HAP-1 (cell line): Measurements from ENCODE around the gene CTNNA1.
"Not testable (repeated sequence)": the region's sequence is repeated elsewhere in the genome, so short reads cannot be mapped to it uniquely, and the experiment has no call there.

ENCODE experiments used
- DNase-seq, 2 experiments: peaks; one replicate each; pipeline ENCODE4 v3.0.0-alpha.2; 2016 to 2020; ENCODE audit warnings: low spot score in 2 of 2
- H3K27me3 ChIP-seq: fragments of 250-450 bp; sonication (Bioruptor Pico); 2 replicates; pipeline ENCODE4 v1.5.1; 2020; ENCODE audit warnings: low read depth, mild to moderate bottlenecking, moderate library complexity
- H3K36me3 ChIP-seq: fragments of 250-450 bp; sonication (Bioruptor Pico); replicated peaks from 2 replicates; pipeline ENCODE4 v1.5.1; 2020; ENCODE audit warnings: mild to moderate bottlenecking
- H3K4me1 ChIP-seq: fragments of 250-450 bp; sonication (Bioruptor Pico); 2 replicates; pipeline ENCODE4 v1.5.1; 2020; ENCODE audit warnings: mild to moderate bottlenecking
- H3K4me3 ChIP-seq: fragments of 250-450 bp; sonication (Bioruptor Pico); 2 replicates; pipeline ENCODE4 v1.5.1; 2020; ENCODE audit warnings: mild to moderate bottlenecking, moderate library complexity
- H3K9me3 ChIP-seq: fragments of 250-450 bp; sonication (Bioruptor Pico); 2 replicates; pipeline ENCODE4 v1.5.1; 2020; ENCODE audit warnings: mild to moderate bottlenecking, moderate library complexity
- in situ Hi-C: fragments of 300-500 bp; cut with MboI; formaldehyde crosslinking; loops from 3 replicates; pipeline ENCODE4 v1.14.3; 2020; ENCODE audit warnings: low sequenced_read_pairs, inconsistent platforms, mixed read lengths

The CTNNA1 gene

DNA sequence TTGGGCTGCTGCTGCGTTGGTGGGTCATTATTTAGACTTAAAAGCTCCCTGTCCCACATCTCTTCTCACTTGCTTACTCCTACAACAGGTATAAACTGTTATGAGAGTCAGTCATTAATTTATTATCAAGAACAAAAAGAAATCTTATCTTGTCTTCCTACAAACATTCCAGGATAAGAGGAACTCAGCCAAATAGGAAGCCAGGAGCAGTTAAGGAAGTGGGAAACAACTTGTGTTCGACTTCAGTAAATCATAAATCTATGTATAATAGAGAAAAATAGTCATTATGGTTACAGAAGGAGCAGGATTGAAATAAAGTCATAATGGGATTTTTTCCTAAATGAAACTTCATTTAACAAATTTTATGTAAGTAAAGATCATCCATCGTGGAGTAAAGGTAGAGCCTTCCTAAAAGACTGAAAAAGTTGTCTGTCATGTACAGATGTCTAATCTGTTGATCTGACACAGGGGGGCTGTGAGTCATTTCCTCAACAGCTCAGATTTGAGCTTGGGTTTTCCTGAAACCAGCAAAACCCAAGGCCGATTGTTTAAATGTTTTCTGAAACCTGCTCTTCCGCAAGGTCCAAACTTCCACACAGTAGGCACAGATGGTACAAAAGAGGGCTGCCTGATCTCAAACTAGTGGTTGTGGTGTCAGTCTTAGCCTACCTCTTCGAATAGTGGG, 147.2 kb downstream of the CTNNA1 start:
- DNase-seq, result no peak
- peaks cover 22% of the 10 kb centered on the region for H3K36me3 ChIP-seq
- H3K27me3 ChIP-seq, result no peaks in the 10 kb centered on the region
- H3K4me1 ChIP-seq, result no peaks in the 10 kb centered on the region
- no peak overlapping the region for H3K4me3 ChIP-seq
- in situ Hi-C loops, result no loop called here
- H3K9me3 ChIP-seq, result no peaks in the 10 kb centered on the region

DNA sequence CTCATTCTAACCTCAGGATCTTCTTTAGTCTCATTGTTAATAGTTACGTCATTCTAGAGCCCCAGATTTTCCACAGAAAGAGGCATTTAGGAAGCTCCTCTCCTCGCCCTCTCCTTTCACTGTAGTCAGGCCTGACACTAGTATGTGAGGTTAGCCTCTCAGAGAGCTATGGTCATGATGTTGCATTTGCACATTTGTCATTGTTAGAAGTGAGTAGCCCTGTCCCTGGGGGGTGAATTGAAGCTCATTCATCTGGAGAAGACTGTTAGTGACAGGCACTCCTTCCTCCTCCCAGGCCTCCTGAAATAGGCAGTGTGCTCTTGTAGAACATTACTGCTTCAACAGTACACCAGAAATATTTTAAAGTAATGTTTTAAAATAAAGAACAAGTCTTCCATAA, 148.5 kb downstream of the CTNNA1 start:
- no peaks in the 10 kb centered on the region for H3K9me3 ChIP-seq
- DNase-seq, result no peak
- peaks cover 30% of the 10 kb centered on the region for H3K36me3 ChIP-seq

DNA sequence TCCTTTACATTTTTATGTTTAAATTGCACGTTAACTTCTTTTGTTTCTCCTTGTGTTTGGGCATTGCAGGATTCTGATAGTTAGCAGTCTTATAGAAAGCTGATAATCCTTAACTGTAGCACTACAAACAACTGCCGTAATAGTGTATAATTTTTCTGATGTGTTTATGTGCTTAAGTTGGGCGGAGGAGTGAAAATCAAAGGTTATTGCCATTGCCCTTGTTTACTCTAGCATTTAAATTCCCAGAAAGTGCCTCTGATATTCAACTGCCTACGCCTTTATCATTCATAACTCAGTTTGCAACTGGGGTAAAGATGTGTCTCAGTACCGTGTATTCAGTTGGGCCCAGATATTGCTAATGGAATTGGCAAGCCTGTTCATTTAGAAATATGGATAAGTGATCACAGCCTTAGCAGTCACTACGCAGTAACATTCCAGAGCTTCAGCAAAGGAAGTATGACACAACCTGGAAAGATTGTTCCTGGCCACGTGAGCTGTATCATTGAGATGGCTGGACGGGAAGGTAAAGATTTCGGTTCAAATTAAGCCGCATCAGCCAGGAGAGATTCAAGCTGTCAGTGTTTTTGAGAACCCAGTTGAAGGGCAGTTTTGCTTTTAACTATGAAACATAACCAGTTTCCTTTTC, 150.0 kb downstream of the CTNNA1 start:
- H3K4me1 ChIP-seq, result no peaks in the 10 kb centered on the region
- DNase-seq, result no peak
- no peaks in the 10 kb centered on the region for H3K9me3 ChIP-seq
- peaks cover 30% of the 10 kb centered on the region for H3K36me3 ChIP-seq
- H3K4me3 ChIP-seq, result no peak overlapping the region
- no peaks in the 10 kb centered on the region for H3K27me3 ChIP-seq
- in situ Hi-C loops, result no loop called here

More for the DNA sequence above, 148.5 kb downstream of the CTNNA1 start:
- Histone ChIP-seq H3K27me3 (no peaks in the 10 kb centered on the region), H3K4me3 (no peak overlapping the region), H3K4me1 (no peaks in the 10 kb centered on the region)
- in situ Hi-C loops, result no loop called here

- no peaks in the 10 kb centered on the region for H3K9me3 ChIP-seq
- no peak for DNase-seq
- peaks cover 27% of the 10 kb centered on the region for H3K36me3 ChIP-seq
These were observed 152.3 kb downstream of the CTNNA1 start for GRCh38 chr5:138905541-138905940.

DNA sequence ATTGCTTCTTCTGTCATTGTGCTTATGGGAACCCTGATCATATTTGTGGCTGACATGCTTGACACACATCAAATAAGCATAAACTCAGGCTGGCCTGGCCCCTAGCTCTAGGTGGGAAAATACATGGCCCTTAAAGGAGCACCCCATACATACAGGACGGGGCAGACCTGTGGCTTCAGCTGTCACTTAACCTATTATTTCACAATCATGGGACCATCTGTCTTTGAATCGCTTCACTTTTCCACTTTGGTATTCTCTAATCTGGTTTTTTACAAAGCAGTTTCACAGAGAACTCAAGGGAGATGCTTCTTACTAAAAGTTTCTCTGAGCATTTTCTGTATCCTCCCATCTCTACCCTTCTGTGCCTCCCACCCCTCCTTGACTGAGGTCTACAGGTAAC, 156.5 kb downstream of the CTNNA1 start:
- peaks cover 15% of the 10 kb centered on the region for H3K36me3 ChIP-seq
- no peaks in the 10 kb centered on the region for H3K9me3 ChIP-seq
- DNase-seq, result no peak
- in situ Hi-C loops, result no loop called here
- H3K27me3 ChIP-seq, result no peaks in the 10 kb centered on the region
- no peak overlapping the region for H3K4me3 ChIP-seq
- H3K4me1 ChIP-seq, result no peaks in the 10 kb centered on the region; the same call in 1 of the 2 replicates

More at GRCh38 chr5:138905541-138905940, 152.3 kb downstream of the CTNNA1 start:
- Histone ChIP-seq H3K4me3 (no peak overlapping the region), H3K27me3 (no peaks in the 10 kb centered on the region), H3K4me1 (no peaks in the 10 kb centered on the region; the same call in 1 of the 2 replicates)
- in situ Hi-C loops, result no loop called here

GRCh38 chr5:138910546-138911185, 157.4 kb downstream of the CTNNA1 start:
- H3K4me1 ChIP-seq, result no peaks in the 10 kb centered on the region; the same call in 1 of the 2 replicates
- in situ Hi-C loops, result no loop called here
- peaks cover 8% of the 10 kb centered on the region for H3K36me3 ChIP-seq
- no peak for DNase-seq
- H3K27me3 ChIP-seq, result no peaks in the 10 kb centered on the region
- H3K9me3 ChIP-seq, result no peaks in the 10 kb centered on the region
- H3K4me3 ChIP-seq, result no peak overlapping the region

- Histone ChIP-seq H3K9me3 (no peaks in the 10 kb centered on the region), H3K27me3 (no peaks in the 10 kb centered on the region), H3K4me3 (no peak overlapping the region), H3K36me3 (peaks cover 2% of the 10 kb centered on the region; the same call in 1 of the 2 replicates), H3K4me1 (no peaks in the 10 kb centered on the region; the same call in 1 of the 2 replicates)
- DNase-seq, result no peak
- in situ Hi-C loops, result no loop called here
These were observed 158.2 kb downstream of the CTNNA1 start for GRCh38 chr5:138911441-138911840.

DNA sequence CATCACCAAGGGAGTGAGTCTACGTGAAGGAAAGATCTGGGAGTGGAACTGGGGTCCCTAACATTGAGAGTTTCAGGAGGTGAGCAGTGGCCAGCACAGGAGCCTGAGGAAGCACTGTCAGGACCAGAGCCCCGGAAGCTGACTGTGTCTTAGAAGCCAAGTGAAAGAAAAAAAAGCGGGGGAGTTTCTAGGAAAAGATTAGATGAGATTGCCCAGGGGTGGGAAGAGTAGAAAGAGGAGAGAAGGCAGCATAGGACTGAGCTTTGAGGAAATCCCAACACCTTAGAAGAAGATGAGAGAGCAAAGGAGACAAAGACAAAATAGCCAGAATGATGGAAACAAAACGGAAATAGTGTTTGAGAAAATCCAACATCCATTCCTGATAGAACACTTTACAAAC, 158.9 kb downstream of the CTNNA1 start:
- Histone ChIP-seq H3K36me3 (peaks cover 2% of the 10 kb centered on the region; the same call in 1 of the 2 replicates), H3K27me3 (no peaks in the 10 kb centered on the region), H3K4me1 (no peaks in the 10 kb centered on the region; the same call in 1 of the 2 replicates), H3K4me3 (no peak overlapping the region), H3K9me3 (no peaks in the 10 kb centered on the region)
- in situ Hi-C loops, result no loop called here
- no peak for DNase-seq

GRCh38 chr5:138913773-138914172, 160.5 kb downstream of the CTNNA1 start:
- Histone ChIP-seq H3K4me3 (no peak overlapping the region), H3K4me1 (no peaks in the 10 kb centered on the region; the same call in 1 of the 2 replicates), H3K9me3 (no peaks in the 10 kb centered on the region), H3K27me3 (no peaks in the 10 kb centered on the region), H3K36me3 (peaks cover 2% of the 10 kb centered on the region; the same call in 1 of the 2 replicates)
- in situ Hi-C loops, result no loop called here
- no peak for DNase-seq

- Histone ChIP-seq H3K4me1 (peaks cover 4% of the 10 kb centered on the region; the same call in 1 of the 2 replicates), H3K27me3 (no peaks in the 10 kb centered on the region), H3K36me3 (peaks cover 2% of the 10 kb centered on the region), H3K4me3 (no peak overlapping the region), H3K9me3 (no peaks in the 10 kb centered on the region)
- in situ Hi-C loops, result no loop called here
- no peak for DNase-seq
These were observed 161.1 kb downstream of the CTNNA1 start for GRCh38 chr5:138914338-138914737.

GRCh38 chr5:138918686-138919085, 165.5 kb downstream of the CTNNA1 start:
- peaks cover 6% of the 10 kb centered on the region for H3K36me3 ChIP-seq
- H3K4me3 ChIP-seq, result no peak overlapping the region
- no peaks in the 10 kb centered on the region for H3K9me3 ChIP-seq
- no peaks in the 10 kb centered on the region for H3K27me3 ChIP-seq
- in situ Hi-C loops, result no loop called here
- no peak for DNase-seq
- H3K4me1 ChIP-seq, result peaks cover 6% of the 10 kb centered on the region; the same call in 1 of the 2 replicates

- Histone ChIP-seq H3K4me3 (no peak overlapping the region), H3K27me3 (no peaks in the 10 kb centered on the region), H3K36me3 (peaks cover 13% of the 10 kb centered on the region), H3K4me1 (peaks cover 6% of the 10 kb centered on the region; the same call in 1 of the 2 replicates), H3K9me3 (no peaks in the 10 kb centered on the region)
- no peak for DNase-seq
- in situ Hi-C loops, result no loop called here
These were observed 167.0 kb downstream of the CTNNA1 start for GRCh38 chr5:138920181-138920580.

- H3K9me3 ChIP-seq, H3K27me3 ChIP-seq, DNase-seq, H3K4me1 ChIP-seq, H3K4me3 ChIP-seq, in situ Hi-C loops: not testable (repeated sequence)
- H3K36me3 ChIP-seq, result peaks cover 17% of the 10 kb centered on the region
These were observed 168.1 kb downstream of the CTNNA1 start for GRCh38 chr5:138921362-138921761.

DNA sequence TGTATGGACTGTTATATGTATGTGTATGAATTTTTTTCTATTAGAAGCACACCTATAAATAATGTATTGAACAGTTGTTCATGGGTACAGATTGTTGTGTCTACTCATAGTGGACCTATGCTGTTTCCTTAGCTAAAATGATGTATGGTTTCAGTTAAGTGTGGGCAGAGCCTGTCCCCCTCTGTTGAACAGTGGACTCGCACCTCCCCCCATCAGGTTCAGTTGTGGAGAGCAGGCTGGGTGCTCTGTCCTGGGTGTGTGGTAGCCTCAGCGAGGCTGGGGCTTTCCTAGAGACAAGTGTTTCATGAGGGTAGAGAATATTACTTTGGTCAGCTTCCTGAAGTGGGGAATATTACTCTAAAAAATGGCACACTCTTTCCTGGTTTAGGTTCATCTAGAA, 169.3 kb downstream of the CTNNA1 start:
- in situ Hi-C loops, result no loop called here
- no peak for DNase-seq
- peaks cover 23% of the 10 kb centered on the region for H3K36me3 ChIP-seq

More for the DNA sequence above, 169.3 kb downstream of the CTNNA1 start:
- no peaks in the 10 kb centered on the region for H3K27me3 ChIP-seq
- H3K9me3 ChIP-seq, result no peaks in the 10 kb centered on the region
- H3K4me1 ChIP-seq, result peaks cover 6% of the 10 kb centered on the region; the same call in 1 of the 2 replicates
- H3K4me3 ChIP-seq, result no peak overlapping the region
